Keratinocyte (primary cell): ENCODE data around the gene CCER1. TPM values are rescaled to one million over a fixed set of nuclear protein-coding genes. Genes with fewer than 3 reads are reported as not detected.

ENCODE experiments used
- DNase-seq: peaks from one replicate; pipeline ENCODE4 v3.0.0-alpha.2; 2011; ENCODE audit warnings: low read depth, missing footprints, low spot score
- FAIRE-seq: peaks from 2 replicates; lab custom pipeline; 2011; peaks lifted over from hg19 to GRCh38; lab: Jason Lieb, UNC
- H2AFZ ChIP-seq: 2 replicates; pipeline ENCODE4 v1.6.0; 2012; ENCODE audit warnings: low read length, control low read depth, inconsistent platforms; ENCODE audit not compliant: control insufficient read depth
- H3K27ac ChIP-seq: 2 replicates; pipeline ENCODE4 v1.5.1; 2011; ENCODE audit warnings: low read length; ENCODE audit not compliant: control insufficient read depth, insufficient read depth
- H3K27me3 ChIP-seq: 3 replicates; pipeline ENCODE4 v1.6.0; 2011; ENCODE audit warnings: low read length; ENCODE audit not compliant: control insufficient read depth, insufficient read depth; ENCODE audit errors: extremely low read depth
- H3K36me3 ChIP-seq, 2 experiments: 2 replicates in 1 of 2; 3 replicates in 1 of 2; pipeline ENCODE4 v1.5.1; 2011; ENCODE audit warnings: low read length in 2 of 2, mild to moderate bottlenecking in 1 of 2; ENCODE audit not compliant: control insufficient read depth in 2 of 2, insufficient read depth in 2 of 2; ENCODE audit errors: extremely low read depth in 1 of 2
- H3K4me1 ChIP-seq: 3 replicates; pipeline ENCODE4 v1.5.1; 2011; ENCODE audit warnings: low read length; ENCODE audit not compliant: control insufficient read depth, insufficient read depth; ENCODE audit errors: extremely low read depth
- H3K4me2 ChIP-seq: 3 replicates; pipeline ENCODE4 v1.6.0; 2011; ENCODE audit warnings: low read depth, low read length; ENCODE audit not compliant: control insufficient read depth, insufficient read depth; ENCODE audit errors: extremely low read depth
- H3K4me3 ChIP-seq, 3 experiments: fragments of 200-600 bp in 1 of 3; sonication (generic) in 1 of 3; 2 replicates in 2 of 3; 3 replicates in 1 of 3; pipeline ENCODE4 v1.5.1; 2011 to 2016; ENCODE audit warnings: low read length in 3 of 3, mild to moderate bottlenecking in 3 of 3, control low read depth in 2 of 3, inconsistent platforms in 1 of 3, low read depth in 1 of 3, mixed read lengths in 1 of 3, mixed run types in 1 of 3, moderate library complexity in 1 of 3; ENCODE audit not compliant: control insufficient read depth in 2 of 3, insufficient read depth in 2 of 3; ENCODE audit errors: extremely low read depth in 1 of 3
- H3K79me2 ChIP-seq: 2 replicates; pipeline ENCODE4 v1.6.0; 2012; ENCODE audit warnings: low read length; ENCODE audit not compliant: control insufficient read depth, insufficient read depth
- H3K9ac ChIP-seq: 3 replicates; pipeline ENCODE4 v1.6.0; 2011; ENCODE audit warnings: low read length; ENCODE audit not compliant: control insufficient read depth, insufficient read depth; ENCODE audit errors: extremely low read depth
- H3K9me1 ChIP-seq: 3 replicates; pipeline ENCODE4 v1.6.0; 2011; ENCODE audit warnings: low read length; ENCODE audit not compliant: control insufficient read depth, insufficient read depth; ENCODE audit errors: extremely low read depth
- H3K9me3 ChIP-seq: 2 replicates; pipeline ENCODE4 v1.5.1; 2012; ENCODE audit warnings: low read depth, low read length; ENCODE audit not compliant: control insufficient read depth
- H4K20me1 ChIP-seq: 3 replicates; pipeline ENCODE4 v1.6.0; 2011; ENCODE audit warnings: low read length; ENCODE audit not compliant: control insufficient read depth, insufficient read depth; ENCODE audit errors: extremely low read depth
- EZH2 ChIP-seq: IDR thresholded peaks from one replicate; pipeline ENCODE4 v1.6.1; 2012; ENCODE audit warnings: inconsistent platforms, mild to moderate bottlenecking, low read length, moderate library complexity
- dilution Hi-C: fragments of 300-500 bp; cut with MboI; formaldehyde crosslinking; loops from one replicate; pipeline ENCODE4 v1.7.0; 2020; ENCODE audit warnings: low sequenced_read_pairs; ENCODE audit not compliant: extremely low pct_ligation_motif_present
- polyA minus RNA-seq, 3 experiments: library from RNA; depleted of rRNA, polyadenylated mRNA; stranded (reverse); fragments of >200 nt; gene quantifications; 1 replicate in 1 of 3; 2 replicates in 1 of 3; 3 replicates in 1 of 3; pipeline ENCODE4 v1.2.3, GENCODE V29; 2011
- polyA plus RNA-seq, 5 experiments: library from polyadenylated mRNA; depleted of rRNA in 3 of 5; stranded (reverse) in 3 of 5; stranded (forward) in 1 of 5; unstranded in 1 of 5; fragments of >200 nt; gene quantifications; 1 replicate in 1 of 5; 2 replicates in 3 of 5; 3 replicates in 1 of 5; pipeline versions ENCODE4 v1.2.1 to v1.2.3, GENCODE V29; 2011 to 2012; ENCODE audit warnings: missing spikeins in 2 of 5, low read depth in 1 of 5, low replicate concordance in 1 of 5
- TF ChIP-seq, protein P1 (sequence below), 3 experiments: IDR thresholded peaks in 1 of 3; conservative IDR thresholded peaks in 1 of 3; optimal IDR thresholded peaks in 1 of 3; 2 replicates in 2 of 3; 3 replicates in 1 of 3; pipeline versions ENCODE3 to v1.5.1; 2011; ENCODE audit warnings: low read length in 3 of 3, mild to moderate bottlenecking in 3 of 3, moderate library complexity in 2 of 3, control low read depth in 1 of 3, inconsistent platforms in 1 of 3; ENCODE audit not compliant: insufficient read depth in 2 of 3; ENCODE audit errors: extremely low read depth in 1 of 3

CCER1 gene, protein sequence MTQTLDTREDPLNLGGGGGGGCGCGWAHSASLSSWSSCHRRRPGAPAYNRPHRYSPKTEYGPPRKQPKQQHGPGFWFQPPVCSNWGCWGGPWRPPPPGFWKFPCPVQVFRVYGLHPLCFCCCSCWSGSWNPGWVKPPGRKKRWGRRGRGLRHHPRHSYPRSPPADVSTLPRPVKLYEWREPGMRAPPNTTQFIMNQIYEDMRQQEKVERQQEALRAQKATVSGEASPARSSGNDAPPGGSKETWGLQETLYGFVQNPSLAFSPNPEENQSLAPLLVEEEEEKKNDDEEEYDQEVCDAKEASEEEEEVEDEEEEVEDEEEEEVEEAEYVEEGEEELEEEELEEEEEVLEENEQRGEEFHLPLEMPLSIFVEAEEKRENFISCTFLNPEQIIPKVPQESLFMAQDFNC
- polyA plus RNA-seq: not detected in 3 replicates
- not detected for polyA plus RNA-seq (2011; ENCODE audit: low read depth)
- polyA plus RNA-seq (2011; cell fraction: cytosol; rRNA removed): not detected in 2 replicates
- polyA plus RNA-seq (2011; cell fraction: nucleus; rRNA removed): not detected in 2 replicates
- not detected in 2 replicates for polyA plus RNA-seq (2012; ENCODE audit: low replicate concordance)
- polyA minus RNA-seq: not detected in 3 replicates
- polyA minus RNA-seq (2011; cell fraction: cytosol; rRNA and poly(A)+ RNA removed): not detected
- polyA minus RNA-seq (2011; cell fraction: nucleus; rRNA and poly(A)+ RNA removed): not detected in 2 replicates

DNA sequence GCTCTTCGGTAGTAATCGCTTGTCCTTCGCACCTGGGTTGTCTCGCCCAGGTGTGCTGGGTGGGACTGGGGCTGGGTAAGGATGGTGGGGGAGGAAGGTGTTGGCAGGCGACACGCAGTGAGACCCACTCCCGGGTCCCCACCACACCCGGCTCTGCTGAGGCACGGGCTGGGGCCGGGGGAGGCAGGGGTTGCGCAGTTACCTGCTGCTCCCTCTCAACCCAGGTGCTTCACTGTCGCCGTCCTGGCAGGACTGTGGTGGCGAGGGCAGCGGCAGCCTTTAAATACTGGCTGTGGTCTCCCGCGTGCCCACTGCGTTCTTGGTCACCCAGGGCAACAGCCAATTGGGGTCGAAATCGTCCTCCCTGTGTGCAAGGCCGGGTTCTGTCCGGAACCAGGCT, at the start of gene CCER1:
Gene CCER1, minus strand, starts transcription at position 256 of the 400 bp plus-strand sequence. CDS start 434 bp downstream, outside the sequence.
- H3K9ac ChIP-seq: no peak within 1 kb of the TSS
- H3K27me3 ChIP-seq: no peaks in the 10 kb centered on the region
- no peaks in the 10 kb centered on the region for H3K36me3 ChIP-seq
- dilution Hi-C loops: no loop called here
- no peak within 1 kb of the TSS for H2AFZ ChIP-seq
- H3K9me3 ChIP-seq: no peaks in the 10 kb centered on the region
- DNase-seq (no peak), FAIRE-seq (no peak)
- H3K79me2 ChIP-seq: no peaks in the 10 kb centered on the region
- no peaks in the 10 kb centered on the region for H3K9me1 ChIP-seq
- no peak within 1 kb of the TSS for H3K4me3 ChIP-seq
- no peaks in the 10 kb centered on the region for H4K20me1 ChIP-seq
- no peak within 1 kb of the TSS for H3K27ac ChIP-seq
- H3K4me2 ChIP-seq: no peak within 1 kb of the TSS
- H3K4me1 ChIP-seq: no peaks in the 10 kb centered on the region
- TF ChIP-seq, protein P1, sequence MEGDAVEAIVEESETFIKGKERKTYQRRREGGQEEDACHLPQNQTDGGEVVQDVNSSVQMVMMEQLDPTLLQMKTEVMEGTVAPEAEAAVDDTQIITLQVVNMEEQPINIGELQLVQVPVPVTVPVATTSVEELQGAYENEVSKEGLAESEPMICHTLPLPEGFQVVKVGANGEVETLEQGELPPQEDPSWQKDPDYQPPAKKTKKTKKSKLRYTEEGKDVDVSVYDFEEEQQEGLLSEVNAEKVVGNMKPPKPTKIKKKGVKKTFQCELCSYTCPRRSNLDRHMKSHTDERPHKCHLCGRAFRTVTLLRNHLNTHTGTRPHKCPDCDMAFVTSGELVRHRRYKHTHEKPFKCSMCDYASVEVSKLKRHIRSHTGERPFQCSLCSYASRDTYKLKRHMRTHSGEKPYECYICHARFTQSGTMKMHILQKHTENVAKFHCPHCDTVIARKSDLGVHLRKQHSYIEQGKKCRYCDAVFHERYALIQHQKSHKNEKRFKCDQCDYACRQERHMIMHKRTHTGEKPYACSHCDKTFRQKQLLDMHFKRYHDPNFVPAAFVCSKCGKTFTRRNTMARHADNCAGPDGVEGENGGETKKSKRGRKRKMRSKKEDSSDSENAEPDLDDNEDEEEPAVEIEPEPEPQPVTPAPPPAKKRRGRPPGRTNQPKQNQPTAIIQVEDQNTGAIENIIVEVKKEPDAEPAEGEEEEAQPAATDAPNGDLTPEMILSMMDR (optimal IDR thresholded peaks at IDR 0.05 in 1 of 3, IDR thresholded peaks at IDR 0.05 in 1 of 3, conservative IDR thresholded peaks at IDR 0.05 in 1 of 3; ENCODE audit: extremely low read depth in 1 of 3, insufficient read depth in 2 of 3, low read length in 3 of 3): no peak
- TF ChIP-seq EZH2: no peak

DNA sequence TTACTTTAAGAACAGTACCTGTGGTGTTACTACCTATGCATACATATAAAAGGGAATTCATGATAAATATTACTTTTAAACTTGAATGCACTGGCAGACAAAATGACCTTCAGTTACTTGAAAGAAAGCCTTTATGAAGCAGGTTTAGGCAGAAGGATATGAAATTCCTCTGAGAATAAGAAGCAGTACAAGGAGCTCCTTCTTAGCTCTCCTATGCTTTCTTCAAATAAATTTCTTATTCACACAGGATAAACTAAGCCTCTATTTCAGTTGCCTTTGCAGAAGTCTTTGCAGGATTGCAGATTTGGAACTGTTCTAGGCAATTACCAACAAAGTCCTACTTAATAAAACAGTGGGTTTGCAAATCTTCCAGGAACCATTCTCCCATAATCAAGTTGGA, 48.8 kb upstream of the CCER1 start:
- DNase-seq: no peak
- H4K20me1 ChIP-seq: no peaks in the 10 kb centered on the region
- H3K9me1 ChIP-seq: no peaks in the 10 kb centered on the region
- no peaks in the 10 kb centered on the region for H3K36me3 ChIP-seq
- H3K4me2 ChIP-seq: no peak overlapping the region
- TF ChIP-seq EZH2: no peak
- TF ChIP-seq, protein P1 (optimal IDR thresholded peaks at IDR 0.05 in 1 of 3, IDR thresholded peaks at IDR 0.05 in 1 of 3, conservative IDR thresholded peaks at IDR 0.05 in 1 of 3; ENCODE audit: extremely low read depth in 1 of 3, insufficient read depth in 2 of 3, low read length in 3 of 3): no peak
- no peak for FAIRE-seq
- no peak overlapping the region for H3K27ac ChIP-seq
- H2AFZ ChIP-seq: no peak overlapping the region
- no peak overlapping the region for H3K9ac ChIP-seq
- dilution Hi-C loops: no loop called here
- no peaks in the 10 kb centered on the region for H3K27me3 ChIP-seq
- no peaks in the 10 kb centered on the region for H3K4me1 ChIP-seq
- H3K79me2 ChIP-seq: no peaks in the 10 kb centered on the region
- H3K9me3 ChIP-seq: no peaks in the 10 kb centered on the region
- H3K4me3 ChIP-seq: no peak overlapping the region
